ENCODE measurements around the gene GNA12.

The GNA12 gene

GRCh38 chr7:2844153-2845033, at the start of gene GNA12:
Gene GNA12, minus strand, starts transcription at chr7:2844308. Its CDS starts 147 bp downstream, at chr7:2844161.
- DNase-seq (ENCODE audit: low read depth, low spot score) = peak; percentile 100

GRCh38 chr7:2893411-2893861, 49.3 kb upstream of the GNA12 start:
- no peak for DNase-seq (ENCODE audit: low read depth, low spot score)

GRCh38 chr7:2892549-2892948, 48.4 kb upstream of the GNA12 start:
- DNase-seq (ENCODE audit: low read depth, low spot score) = peak; percentile 31

- DNase-seq (ENCODE audit: low read depth, low spot score) = no peak
Observed at GRCh38 chr7:2887816-2888215, 43.7 kb upstream of the GNA12 start.

- peak; percentile 89 for DNase-seq (ENCODE audit: low read depth, low spot score)
Observed at GRCh38 chr7:2886900-2887299, 42.8 kb upstream of the GNA12 start.

GRCh38 chr7:2886391-2886790, 42.3 kb upstream of the GNA12 start:
- no peak for DNase-seq (ENCODE audit: low read depth, low spot score)

- no peak for DNase-seq (ENCODE audit: low read depth, low spot score)
Observed at GRCh38 chr7:2884161-2884560, 40.1 kb upstream of the GNA12 start.

- DNase-seq (ENCODE audit: low read depth, low spot score) = no peak
Observed at GRCh38 chr7:2883101-2883500, 39.0 kb upstream of the GNA12 start.

GRCh38 chr7:2882111-2882510, 38.0 kb upstream of the GNA12 start:
- no peak for DNase-seq (ENCODE audit: low read depth, low spot score)

- DNase-seq (ENCODE audit: low read depth, low spot score) = no peak
Observed at GRCh38 chr7:2880874-2881533, 36.9 kb upstream of the GNA12 start.

- DNase-seq (ENCODE audit: low read depth, low spot score) = no peak
Observed at GRCh38 chr7:2880051-2880450, 35.9 kb upstream of the GNA12 start.

- DNase-seq (ENCODE audit: low read depth, low spot score) = no peak
Observed at GRCh38 chr7:2879354-2879753, 35.2 kb upstream of the GNA12 start.

- DNase-seq (ENCODE audit: low read depth, low spot score) = no peak
Observed at GRCh38 chr7:2878306-2878705, 34.2 kb upstream of the GNA12 start.

- peak; percentile 70 for DNase-seq (ENCODE audit: low read depth, low spot score)
Observed at GRCh38 chr7:2876031-2876731, 32.1 kb upstream of the GNA12 start.

GRCh38 chr7:2873686-2874551, 29.8 kb upstream of the GNA12 start:
- peak; percentile 88 for DNase-seq (ENCODE audit: low read depth, low spot score)

GRCh38 chr7:2873146-2873545, 29.0 kb upstream of the GNA12 start:
- DNase-seq (ENCODE audit: low read depth, low spot score) = no peak

GRCh38 chr7:2872296-2872874, 28.3 kb upstream of the GNA12 start:
- DNase-seq (ENCODE audit: low read depth, low spot score) = no peak

- no peak for DNase-seq (ENCODE audit: low read depth, low spot score)
Observed at GRCh38 chr7:2870471-2870931, 26.4 kb upstream of the GNA12 start.

- DNase-seq (ENCODE audit: low read depth, low spot score) = no peak
Observed at GRCh38 chr7:2869981-2870380, 25.9 kb upstream of the GNA12 start.

GRCh38 chr7:2866601-2867000, 22.5 kb upstream of the GNA12 start:
- no peak for DNase-seq (ENCODE audit: low read depth, low spot score)

Measured in astrocyte of the hippocampus (primary cell).